ENCODE data around the gene DESI1.
A peak's percentile ranks its signal among the peaks of the same experiment; 100 is the strongest.

DESI1 gene

GRCh38 chr22:41619979-41620588 is 759 bp downstream of the DESI1 start:
- Histone ChIP-seq H3K36me3 (ENCODE audit: low read length) (0 out of 2 replicates have a peak, but pooled peaks cover 1% of the 10 kb centered on the region), H3K9ac (ENCODE audit: low read length) (peak overlapping the region; percentile 94), H3K4me3 (ENCODE audit: insufficient read depth, low read length, poor library complexity, severe bottlenecking) (peak overlapping the region; percentile 84), H2AFZ (ENCODE audit: low read depth, low read length, severe bottlenecking) (peak overlapping the region; percentile 22), H3K4me2 (ENCODE audit: low read depth, low read length, poor library complexity, severe bottlenecking) (peak overlapping the region; percentile 93), H3K27me3 (ENCODE audit: low read length) (no peaks in the 10 kb centered on the region), H3F3A (ENCODE audit: insufficient read depth) (no peaks in the 10 kb centered on the region), H3K79me2 (ENCODE audit: insufficient read depth, low read length) (peaks cover 90% of the 10 kb centered on the region), H4K20me1 (ENCODE audit: low read depth, low read length) (no peaks in the 10 kb centered on the region; the same call in 1 of the 2 replicates), H3K27ac (ENCODE audit: low read depth, low read length) (peak overlapping the region; percentile 53), H3K9me2 (replicated peaks; ENCODE audit: insufficient read depth, low read length) (no peaks in the 10 kb centered on the region), H3K9me3 (ENCODE audit: insufficient read depth, low read length) (no peaks in the 10 kb centered on the region)
- TF ChIP-seq EZH2phosphoT487 (conservative IDR thresholded peaks at IDR 0.05; ENCODE audit: low read length) (no peak), CTCF (IDR thresholded peaks at IDR 0.05; ENCODE audit: insufficient read depth, low read length, poor library complexity, severe bottlenecking) (no peak)

GRCh38 chr22:41613456-41613855 is 7.4 kb downstream of the DESI1 start:
- H4K20me1 ChIP-seq (ENCODE audit: low read depth, low read length) = no peaks in the 10 kb centered on the region; the same call in 1 of the 2 replicates

GRCh38 chr22:41612603-41613306 is 8.1 kb downstream of the DESI1 start:
- H3K9me2 ChIP-seq (replicated peaks; ENCODE audit: insufficient read depth, low read length) = no peaks in the 10 kb centered on the region
- H3K79me2 ChIP-seq (ENCODE audit: insufficient read depth, low read length) = peaks cover 47% of the 10 kb centered on the region
- no peak overlapping the region for H3K4me2 ChIP-seq (ENCODE audit: low read depth, low read length, poor library complexity, severe bottlenecking)
- no peaks in the 10 kb centered on the region for H3K9me3 ChIP-seq (ENCODE audit: insufficient read depth, low read length)
- H3K27ac ChIP-seq (ENCODE audit: low read depth, low read length) = no peak overlapping the region
- no peaks in the 10 kb centered on the region for H3F3A ChIP-seq (ENCODE audit: insufficient read depth)
- H2AFZ ChIP-seq (ENCODE audit: low read depth, low read length, severe bottlenecking) = no peak overlapping the region
- no peak overlapping the region for H3K4me3 ChIP-seq (ENCODE audit: insufficient read depth, low read length, poor library complexity, severe bottlenecking)
- TF ChIP-seq CTCF (IDR thresholded peaks at IDR 0.05; ENCODE audit: insufficient read depth, low read length, poor library complexity, severe bottlenecking) (no peak), EZH2phosphoT487 (conservative IDR thresholded peaks at IDR 0.05; ENCODE audit: low read length) (no peak)
- no peaks in the 10 kb centered on the region for H3K27me3 ChIP-seq (ENCODE audit: low read length)
- H3K36me3 ChIP-seq (ENCODE audit: low read length) = no peaks in the 10 kb centered on the region
- H3K9ac ChIP-seq (ENCODE audit: low read length) = no peak overlapping the region
- no peaks in the 10 kb centered on the region; the same call in 1 of the 2 replicates for H4K20me1 ChIP-seq (ENCODE audit: low read depth, low read length)

More at GRCh38 chr22:41613456-41613855, 7.4 kb downstream of the DESI1 start:
- Histone ChIP-seq H3K9ac (ENCODE audit: low read length) (no peak overlapping the region), H2AFZ (ENCODE audit: low read depth, low read length, severe bottlenecking) (no peak overlapping the region), H3K4me3 (ENCODE audit: insufficient read depth, low read length, poor library complexity, severe bottlenecking) (no peak overlapping the region), H3K27ac (ENCODE audit: low read depth, low read length) (no peak overlapping the region), H3K36me3 (ENCODE audit: low read length) (no peaks in the 10 kb centered on the region), H3K4me2 (ENCODE audit: low read depth, low read length, poor library complexity, severe bottlenecking) (no peak overlapping the region), H3K9me3 (ENCODE audit: insufficient read depth, low read length) (no peaks in the 10 kb centered on the region), H3K9me2 (replicated peaks; ENCODE audit: insufficient read depth, low read length) (no peaks in the 10 kb centered on the region), H3F3A (ENCODE audit: insufficient read depth) (no peaks in the 10 kb centered on the region), H3K79me2 (ENCODE audit: insufficient read depth, low read length) (peaks cover 54% of the 10 kb centered on the region), H3K27me3 (ENCODE audit: low read length) (no peaks in the 10 kb centered on the region)
- TF ChIP-seq EZH2phosphoT487 (conservative IDR thresholded peaks at IDR 0.05; ENCODE audit: low read length) (no peak), CTCF (IDR thresholded peaks at IDR 0.05; ENCODE audit: insufficient read depth, low read length, poor library complexity, severe bottlenecking) (no peak)
